Head of caudate nucleus (tissue), 42 donors: ENCODE data around the gene PTPRD.
"Not testable (repeated sequence)": the region's sequence is repeated elsewhere in the genome, so short reads cannot be mapped to it uniquely, and the experiment has no call there.

Experiments used
- DNase-seq, 42 donors: peaks; one replicate each; pipeline versions ENCODE4 v3.0.0 to v3.0.0-alpha.2; 2020 to 2021; ENCODE audit warnings: mixed read lengths in 7 of 42
- intact Hi-C: fragments of 100-400 bp; cut with DNase I; formaldehyde crosslinking; loops from one replicate; pipeline ENCODE4 v1.15.0; 2022

PTPRD gene

DNA sequence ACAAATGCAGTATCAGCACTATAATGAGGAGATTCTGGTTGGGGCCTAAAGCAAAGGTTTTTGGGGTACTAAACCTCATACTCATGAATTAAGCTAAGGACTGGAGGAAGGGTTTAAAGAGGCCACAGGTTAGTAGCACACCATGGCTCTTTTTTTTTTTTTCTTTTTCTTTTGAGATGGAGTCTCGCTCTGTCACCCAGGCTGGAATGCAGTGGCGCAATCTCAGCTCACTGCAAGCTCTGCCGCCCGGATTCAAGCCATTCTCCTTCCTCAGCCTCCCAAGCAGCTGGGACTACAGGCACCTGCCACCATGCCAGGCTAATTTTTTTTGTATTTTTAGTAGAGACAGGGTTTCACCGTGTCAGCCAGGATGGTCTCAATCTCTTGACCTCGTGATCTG, 1515.5 kb downstream of the PTPRD start:
- DNase-seq, intact Hi-C loops: not testable (repeated sequence)

DNA sequence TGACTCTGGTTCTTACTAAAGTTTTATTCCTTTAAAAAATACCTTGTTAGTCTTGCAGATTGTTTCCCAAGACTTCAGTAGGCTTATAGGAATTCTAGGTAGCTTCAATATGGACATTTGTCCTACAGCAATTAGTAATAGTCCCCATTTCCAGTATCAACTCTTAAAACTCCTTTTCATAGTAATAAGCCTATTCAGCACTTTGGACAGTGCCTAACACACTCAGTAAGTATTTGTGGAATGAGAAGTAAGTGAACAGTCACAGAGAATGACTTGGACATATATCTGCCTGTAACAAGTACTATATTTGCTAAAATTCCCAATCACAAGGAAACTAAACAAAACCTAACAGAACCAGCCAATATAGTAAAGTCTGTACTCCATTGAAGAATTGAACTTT, 1521.4 kb downstream of the PTPRD start:
- no peak for DNase-seq
- intact Hi-C loops: no loop called here

DNA sequence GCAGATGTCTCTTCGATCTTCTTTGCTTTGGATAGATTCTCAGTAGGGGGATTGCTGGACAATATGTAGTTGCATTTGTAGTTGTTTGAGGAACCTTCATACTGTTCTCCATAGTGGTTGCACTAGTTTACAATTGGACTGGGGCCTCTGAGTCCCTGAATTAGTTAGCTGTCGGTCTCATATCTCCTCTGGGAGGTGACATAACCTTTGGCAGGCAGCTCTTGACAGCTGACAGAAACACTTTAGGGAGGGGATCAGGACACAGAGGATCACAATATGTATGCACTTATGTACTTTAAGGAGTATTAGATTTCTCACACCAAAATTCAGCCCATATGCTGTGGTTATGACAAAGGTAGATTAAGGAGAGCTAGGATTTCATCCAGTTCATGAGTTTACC, 1533.3 kb downstream of the PTPRD start:
- DNase-seq: no peak
- intact Hi-C loops: no loop called here

DNA sequence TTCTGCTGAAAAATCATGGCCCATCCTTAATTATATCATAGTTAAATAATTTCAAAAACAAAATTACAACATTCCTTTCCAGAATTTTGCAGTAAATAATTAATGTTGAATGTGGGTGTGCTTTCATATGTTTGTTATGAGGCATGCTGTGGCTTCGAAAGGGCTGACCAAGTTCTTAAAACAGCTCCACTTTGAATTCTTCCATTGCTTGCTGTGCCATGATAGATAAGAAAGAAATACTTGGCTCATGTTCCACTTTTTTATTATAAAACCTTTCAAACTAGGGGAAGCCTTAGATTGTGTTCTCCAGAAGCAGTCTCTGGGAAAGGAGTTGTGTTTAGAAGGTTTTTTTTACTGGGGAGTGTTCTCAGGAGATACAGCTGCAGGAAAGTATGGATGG, 1534.5 kb downstream of the PTPRD start:
- DNase-seq: no peak
- intact Hi-C loops: no loop called here

DNA sequence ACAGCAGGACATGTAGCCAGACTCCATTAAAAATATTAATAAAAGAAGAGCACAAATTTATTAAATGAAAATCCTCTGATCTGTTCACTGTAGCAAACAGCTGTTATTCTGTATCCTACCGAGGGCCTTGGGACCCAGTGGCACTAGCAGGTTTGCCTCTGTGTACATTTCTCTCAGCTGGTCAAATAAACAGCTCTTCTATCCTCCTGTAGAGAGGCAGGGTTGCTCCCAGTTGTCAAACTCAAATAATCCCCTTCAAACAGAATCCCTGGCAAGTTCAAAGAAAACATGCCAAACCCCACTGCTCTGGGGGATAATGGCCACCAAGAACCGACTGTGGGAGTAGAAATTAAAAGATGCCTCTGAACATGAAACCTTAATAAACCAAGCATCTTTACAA, 1551.2 kb downstream of the PTPRD start:
- DNase-seq: no peak
- intact Hi-C loops: no loop called here

DNA sequence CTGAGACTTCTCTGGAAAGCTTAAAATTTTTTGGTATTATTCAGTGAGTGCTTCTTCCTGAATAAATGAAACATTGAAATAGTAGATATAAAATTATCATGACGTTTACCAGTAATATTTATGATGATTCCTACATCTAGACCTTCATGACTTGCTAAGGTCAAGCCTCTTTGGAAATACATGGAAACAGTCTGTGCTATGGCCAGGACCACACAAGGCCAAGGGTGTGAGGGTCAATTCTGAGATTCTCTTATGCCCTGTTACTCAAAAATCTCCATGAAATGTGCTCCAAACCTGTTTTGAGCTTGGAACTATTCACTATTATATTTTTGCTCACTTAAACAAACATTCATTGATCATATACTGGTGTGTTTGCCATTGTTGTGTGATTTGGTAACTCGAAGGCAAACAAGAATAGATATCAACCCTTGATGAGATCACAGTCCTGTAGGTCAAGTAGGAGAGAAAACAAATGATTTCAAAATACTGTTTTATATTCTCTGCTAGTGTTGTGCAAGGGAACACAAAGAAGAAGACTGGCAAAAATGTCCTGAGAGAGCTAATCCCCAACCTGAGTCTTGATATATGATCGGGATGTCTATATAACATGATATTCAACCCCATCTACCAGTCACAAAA, 1558.3 kb downstream of the PTPRD start:
- DNase-seq: no peak
- intact Hi-C loops: no loop called here

DNA sequence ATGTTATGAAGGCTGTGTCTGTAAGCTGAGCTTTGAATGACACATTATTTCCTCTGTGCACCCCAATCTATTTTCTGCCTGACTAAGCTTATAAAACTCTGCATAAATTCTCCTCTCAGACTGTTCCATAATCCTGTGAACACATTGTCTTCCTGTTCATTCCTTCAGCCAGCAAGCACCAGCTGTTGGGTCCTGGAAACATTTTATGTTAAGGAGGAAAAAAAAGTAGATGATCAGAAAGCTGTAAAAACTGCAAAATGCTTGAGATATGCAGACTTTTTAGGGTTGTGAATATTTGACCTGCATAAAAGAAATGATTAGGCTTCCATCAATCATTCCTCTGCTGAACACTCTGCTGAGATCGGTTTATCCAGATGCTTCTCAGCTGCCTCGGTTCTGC, 1567.2 kb downstream of the PTPRD start:
- DNase-seq: no peak
- intact Hi-C loops: no loop called here

DNA sequence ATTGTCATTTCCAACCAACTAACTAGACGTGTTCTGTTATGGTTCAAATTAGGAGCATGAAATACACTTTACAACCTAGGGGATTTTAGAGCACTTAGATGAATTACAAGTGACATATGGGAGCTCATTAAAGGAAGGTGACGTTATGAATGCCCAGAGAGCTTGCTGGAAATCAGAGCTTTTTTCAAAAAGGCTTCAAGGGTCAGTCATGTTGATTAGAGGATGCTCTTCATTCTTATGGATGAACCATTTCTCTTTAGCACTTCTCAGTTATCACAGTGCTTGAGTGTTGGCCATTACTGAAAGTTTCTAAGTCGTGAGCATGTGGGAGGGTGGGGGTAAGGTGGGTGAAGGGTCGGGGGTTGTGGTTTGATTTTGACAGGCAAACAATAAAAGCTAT, 1567.7 kb downstream of the PTPRD start:
- DNase-seq: no peak
- intact Hi-C loops: no loop called here

DNA sequence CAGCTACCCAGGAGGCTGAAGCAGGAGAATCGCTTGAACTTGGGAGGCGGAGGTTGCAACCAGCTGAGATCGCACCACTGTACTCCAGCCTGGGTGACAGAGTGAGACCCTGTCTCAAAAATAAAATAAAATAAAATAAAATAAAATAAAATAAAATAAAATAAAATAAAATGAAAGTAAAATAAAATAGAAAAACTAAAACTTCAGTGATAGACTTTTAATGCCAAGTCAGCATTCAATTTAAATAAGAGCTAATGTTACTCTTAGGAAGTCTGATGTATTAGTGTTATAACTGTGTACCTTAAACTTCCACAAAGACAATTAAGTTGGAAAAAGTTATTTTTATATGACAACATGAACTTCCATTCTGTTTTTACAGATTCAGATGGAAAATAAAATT, 1569.0 kb downstream of the PTPRD start:
- intact Hi-C loops, DNase-seq: not testable (repeated sequence)

DNA sequence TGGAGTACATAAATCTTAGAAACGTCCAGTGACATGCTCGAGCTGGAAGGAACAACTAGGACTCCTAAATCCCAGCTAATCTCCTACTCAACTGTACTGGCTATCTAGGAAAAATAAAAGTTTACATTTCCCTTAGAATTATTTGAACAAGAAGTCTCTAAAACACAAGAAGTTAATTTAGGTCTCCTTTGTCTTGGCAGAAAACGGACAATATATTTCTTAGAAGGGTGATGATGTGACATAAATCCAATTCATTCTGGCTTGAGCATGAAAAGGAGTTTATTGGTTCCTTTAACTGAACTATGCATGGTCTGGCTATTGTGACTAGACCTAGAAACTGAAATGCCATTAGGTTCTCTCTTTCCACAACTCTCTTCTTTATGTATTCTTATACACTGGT, 1571.0 kb downstream of the PTPRD start:
- DNase-seq: no peak
- intact Hi-C loops: no loop called here

DNA sequence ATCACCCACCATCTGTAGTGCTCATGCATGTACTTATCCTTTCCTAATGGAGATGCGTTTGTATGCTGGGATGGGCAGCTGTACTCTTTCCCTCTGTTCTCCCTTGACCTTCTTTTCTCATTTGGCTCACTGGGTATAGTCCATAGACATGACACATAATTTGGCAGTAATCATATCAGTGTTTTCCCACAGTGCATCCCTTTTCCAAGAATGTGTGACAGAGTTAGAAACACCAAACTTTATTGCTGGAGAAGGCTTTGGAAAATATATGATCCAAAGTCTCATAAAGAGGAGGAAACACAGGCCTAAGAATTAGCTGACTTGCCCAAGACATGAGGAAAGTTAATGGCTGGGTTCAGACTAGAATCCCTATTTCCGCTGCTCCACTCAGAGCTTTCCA, 1579.8 kb downstream of the PTPRD start:
- intact Hi-C loops: no loop called here
- no peak for DNase-seq

DNA sequence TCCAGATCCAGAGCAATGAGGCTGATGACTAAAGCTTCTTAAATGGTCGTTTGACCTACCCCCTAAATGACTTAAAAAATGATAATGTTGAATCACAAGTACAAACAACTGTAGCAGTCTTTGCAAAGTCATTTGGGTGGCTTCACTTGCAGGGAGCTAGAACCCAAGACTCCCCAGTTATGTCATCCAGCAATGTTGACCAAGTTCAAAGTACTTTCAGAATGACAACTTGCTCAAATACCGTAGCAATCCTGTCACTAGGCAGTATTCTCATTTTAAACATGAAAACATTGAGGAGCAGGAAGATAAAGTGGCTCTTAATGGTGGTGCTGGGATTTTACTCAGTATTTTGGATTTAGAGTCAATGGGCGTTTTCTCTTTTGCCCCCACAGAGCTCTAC, 1596.2 kb downstream of the PTPRD start:
- intact Hi-C loops: no loop called here

DNA sequence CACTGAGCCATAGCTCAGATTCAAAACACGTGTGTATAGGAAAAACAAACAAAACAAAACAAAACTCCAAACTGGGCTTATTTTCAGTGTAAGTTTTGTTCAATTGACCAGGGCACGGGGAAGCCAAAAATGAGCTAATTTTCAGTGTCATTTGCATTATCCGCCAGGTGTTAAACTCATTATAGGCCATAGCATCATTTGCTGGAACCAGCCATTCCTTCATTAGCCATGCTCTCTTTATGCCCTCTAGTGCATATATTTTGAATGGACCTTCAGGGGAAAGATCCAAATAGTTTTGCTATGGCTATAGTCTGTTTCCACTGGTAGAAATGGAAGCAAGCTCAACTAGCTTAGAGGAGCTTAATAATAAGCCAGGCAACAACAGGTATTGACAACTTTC, 1608.0 kb downstream of the PTPRD start:
- DNase-seq: peak in 2 of 42 donors; percentile 7 to 13
- intact Hi-C loops: no loop called here

More for the DNA sequence above, 1596.2 kb downstream of the PTPRD start:
- DNase-seq: no peak

DNA sequence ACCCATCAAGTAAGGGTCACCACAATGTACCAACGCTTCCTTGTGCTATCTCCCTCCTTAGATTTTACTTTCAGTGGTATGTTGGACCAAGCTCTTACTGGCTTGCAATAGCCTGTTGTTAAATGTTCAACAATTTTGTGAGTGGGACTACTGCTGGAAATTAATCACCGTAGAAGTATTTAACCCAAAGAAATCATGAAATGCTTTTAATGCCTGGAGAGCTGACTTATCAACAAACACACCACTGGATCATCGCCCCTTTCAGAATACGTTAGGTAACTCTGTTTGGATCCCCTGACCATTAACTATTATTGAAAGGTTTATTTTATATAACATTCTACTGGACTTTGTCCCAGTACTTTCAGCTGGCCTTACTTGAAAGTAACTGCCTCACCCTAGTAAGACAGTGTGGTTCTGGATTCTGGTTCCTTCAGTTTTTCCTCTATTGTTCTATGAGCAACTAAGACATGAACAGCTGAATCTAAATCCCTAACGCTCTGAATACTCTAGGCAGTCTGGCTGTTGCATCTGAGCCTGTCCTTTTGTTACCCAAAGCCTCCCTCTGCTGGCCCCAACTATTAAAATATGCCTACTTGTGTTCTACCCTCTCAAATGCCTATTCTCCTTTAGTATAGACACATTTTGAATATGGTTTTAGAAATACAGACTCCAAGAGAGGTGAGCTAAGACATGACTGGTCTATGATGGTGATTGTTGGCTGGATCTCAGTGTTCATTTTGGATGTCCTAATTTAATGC, 1609.8 kb downstream of the PTPRD start:
- intact Hi-C loops: no loop called here
- peak in 40 of 42 donors; percentile 6 to 86 (median 59) for DNase-seq

DNA sequence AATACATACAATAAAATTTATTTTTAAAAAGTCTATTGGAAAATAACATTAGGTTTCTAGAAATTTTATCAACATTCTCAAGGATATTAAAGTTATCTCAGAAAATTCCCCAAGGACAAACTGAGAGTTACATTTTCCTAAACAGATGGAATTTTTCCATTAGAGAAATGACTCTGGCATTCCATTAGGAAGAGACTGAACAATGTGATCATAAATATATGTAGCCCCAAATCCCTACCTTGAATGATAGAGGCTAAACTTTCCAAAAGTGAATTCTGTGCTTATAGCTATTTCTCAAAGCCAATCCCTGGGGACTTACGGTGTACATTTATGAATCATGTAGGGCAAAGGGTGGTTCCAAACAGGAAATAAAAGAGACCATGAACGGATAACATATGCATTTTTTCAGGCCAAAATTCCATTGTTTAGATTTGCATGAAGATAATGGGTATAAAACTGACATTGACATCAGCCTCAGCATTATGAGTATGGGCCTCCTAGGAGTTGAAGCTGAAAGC, 1632.2 kb downstream of the PTPRD start:
- no peak for DNase-seq
- intact Hi-C loops: no loop called here

DNA sequence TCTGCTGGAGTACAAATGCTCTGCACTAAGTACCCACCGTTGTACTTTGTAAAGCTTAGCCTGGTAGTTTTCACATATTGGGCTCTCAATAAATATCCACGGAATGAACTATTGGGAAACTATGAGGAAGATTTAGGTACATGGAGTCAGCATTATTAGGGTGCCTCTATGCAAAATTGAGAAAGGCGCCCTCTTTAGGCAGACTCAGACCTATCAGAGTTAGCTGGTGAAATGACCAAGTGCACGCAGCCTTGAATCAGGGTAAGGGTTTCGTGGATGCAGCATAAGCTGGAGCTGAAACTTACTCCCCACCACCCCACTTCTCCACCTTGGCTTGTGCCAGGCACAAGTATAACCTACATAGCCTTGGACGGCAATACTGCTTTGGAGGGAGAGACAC, 1634.5 kb downstream of the PTPRD start:
- DNase-seq: no peak
- intact Hi-C loops: no loop called here

DNA sequence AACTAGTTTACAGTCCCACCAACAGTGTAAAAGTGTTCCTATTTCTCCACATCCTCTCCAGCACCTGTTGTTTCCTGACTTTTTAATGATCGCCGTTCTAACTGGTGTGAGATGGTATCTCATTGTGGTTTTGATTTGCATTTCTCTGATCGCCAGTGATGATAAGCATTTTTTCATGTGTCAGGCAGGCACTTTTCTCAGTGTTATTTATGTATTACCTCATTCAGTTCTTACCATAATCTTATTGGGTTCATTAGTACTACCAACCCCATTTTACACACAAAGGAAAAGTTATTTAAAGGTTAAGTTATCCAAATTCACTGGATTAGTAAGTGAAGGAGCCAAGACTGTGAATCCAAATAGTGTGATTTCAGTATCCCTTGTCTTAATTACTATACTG, 1644.5 kb downstream of the PTPRD start:
- intact Hi-C loops, DNase-seq: not testable (repeated sequence)

DNA sequence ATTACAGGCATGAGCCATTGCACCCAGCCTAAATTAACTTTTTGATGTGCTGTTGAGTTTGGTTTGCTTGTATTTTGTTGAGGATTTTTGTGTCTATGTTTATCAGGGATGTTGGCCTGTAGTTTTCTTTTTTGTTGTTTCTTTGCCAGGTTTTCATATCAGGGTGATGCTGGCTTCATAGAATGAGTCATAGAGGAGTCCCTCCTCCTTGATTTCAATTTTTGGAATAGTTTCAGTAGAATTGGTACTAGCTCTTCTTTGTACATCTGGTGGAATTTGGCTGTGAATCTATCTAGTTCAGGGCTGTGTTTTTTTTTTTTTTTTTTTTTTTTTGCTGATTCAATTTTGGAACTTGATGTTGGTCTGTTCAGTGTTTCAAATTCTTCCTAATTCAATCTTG, 1648.9 kb downstream of the PTPRD start:
- intact Hi-C loops: no loop called here

DNA sequence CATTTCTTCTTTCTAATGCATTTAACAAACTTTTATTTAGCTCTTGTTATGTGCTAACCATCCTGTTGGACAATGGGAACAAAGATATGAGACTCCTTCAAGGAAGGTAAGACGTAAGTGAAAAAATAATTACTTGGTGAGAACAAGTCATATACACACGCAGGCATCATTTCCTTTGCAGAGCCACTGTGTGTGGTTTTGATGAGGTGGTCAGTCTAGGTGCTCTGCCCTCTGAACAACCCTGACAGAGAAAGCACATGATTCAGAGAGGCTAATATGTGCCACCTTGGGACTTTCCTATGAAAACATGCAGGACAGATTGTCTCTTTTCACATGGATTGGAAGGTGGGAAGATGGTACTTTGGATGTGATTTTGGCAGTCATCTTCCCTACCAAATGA, 1650.7 kb downstream of the PTPRD start:
- intact Hi-C loops: no loop called here
- no peak for DNase-seq

More for the DNA sequence above, 1648.9 kb downstream of the PTPRD start:
- no peak for DNase-seq

DNA sequence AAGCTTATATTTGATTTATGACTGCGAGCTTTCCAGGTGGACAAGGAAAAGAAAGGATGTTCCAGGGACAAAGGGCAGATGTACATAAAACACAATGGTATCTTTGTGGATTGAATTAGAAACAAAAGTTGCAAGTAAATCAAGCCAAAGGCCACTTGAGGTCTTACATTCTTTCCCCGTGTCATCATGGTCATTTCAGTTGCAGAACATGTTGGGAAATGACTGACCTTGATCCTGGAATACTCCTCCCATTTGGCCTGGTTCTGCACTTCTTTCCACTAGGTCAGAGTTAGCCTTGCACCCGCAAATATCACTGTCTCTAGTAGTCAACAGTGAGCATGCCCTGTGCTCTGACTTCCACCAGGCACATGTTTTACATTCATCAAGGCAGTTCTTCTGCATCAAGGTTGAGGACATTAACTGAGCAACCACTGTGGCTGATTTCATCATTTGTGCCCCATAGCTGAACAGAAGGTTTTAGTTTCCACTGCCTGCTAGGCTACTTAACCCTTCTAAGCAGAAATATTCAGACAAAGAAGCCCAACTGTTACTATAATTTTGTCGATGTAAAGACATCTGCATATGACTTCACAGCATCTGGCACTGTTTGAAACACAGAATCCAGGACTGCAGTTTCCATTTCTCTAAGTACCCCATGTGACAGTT, 1651.5 kb downstream of the PTPRD start:
- DNase-seq: no peak
- intact Hi-C loops: no loop called here
